ENCODE data around the gene CES3. TPM values are rescaled to one million over a fixed set of nuclear protein-coding genes. Genes with fewer than 3 reads are reported as not detected.

Gene CES3
- total and polyA plus RNA-seq, 2 experiments from 2014 or later: 6.4 to 12.8 TPM

DNA sequence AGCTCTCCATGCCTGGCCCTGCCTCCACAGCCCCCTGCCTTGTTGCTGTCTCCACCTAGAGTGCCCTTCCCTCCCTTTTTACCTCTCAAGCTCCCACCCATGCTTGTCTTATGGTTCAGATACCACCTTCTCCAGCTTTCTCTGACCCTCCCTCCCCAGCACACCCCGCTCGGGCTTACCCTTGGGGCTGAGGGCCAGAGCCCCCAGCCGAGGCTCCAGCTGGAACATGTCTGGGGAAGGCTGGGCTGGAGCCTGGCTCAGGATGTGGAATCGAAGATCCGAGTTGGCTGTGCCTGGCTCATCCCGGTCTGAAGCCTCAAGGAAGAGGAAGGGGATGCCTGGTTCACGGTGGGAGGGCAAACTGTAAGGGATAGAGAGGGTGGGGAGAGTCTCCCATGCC lies 46.0 kb upstream of the CES3 start:
- Histone ChIP-seq H3K27ac (no peak overlapping the region), H3K4me1 (ENCODE audit: low read depth) (peaks cover 13% of the 10 kb centered on the region), H3K36me3 (no peaks in the 10 kb centered on the region), H3K9me3 (ENCODE audit: low read depth) (no peaks in the 10 kb centered on the region), H3K4me3 (no peak overlapping the region), H3K27me3 (no peaks in the 10 kb centered on the region)
- no peak for DNase-seq (ENCODE audit: low read depth in 1 of 2, low spot score in 1 of 2)
- TF ChIP-seq, protein P1, sequence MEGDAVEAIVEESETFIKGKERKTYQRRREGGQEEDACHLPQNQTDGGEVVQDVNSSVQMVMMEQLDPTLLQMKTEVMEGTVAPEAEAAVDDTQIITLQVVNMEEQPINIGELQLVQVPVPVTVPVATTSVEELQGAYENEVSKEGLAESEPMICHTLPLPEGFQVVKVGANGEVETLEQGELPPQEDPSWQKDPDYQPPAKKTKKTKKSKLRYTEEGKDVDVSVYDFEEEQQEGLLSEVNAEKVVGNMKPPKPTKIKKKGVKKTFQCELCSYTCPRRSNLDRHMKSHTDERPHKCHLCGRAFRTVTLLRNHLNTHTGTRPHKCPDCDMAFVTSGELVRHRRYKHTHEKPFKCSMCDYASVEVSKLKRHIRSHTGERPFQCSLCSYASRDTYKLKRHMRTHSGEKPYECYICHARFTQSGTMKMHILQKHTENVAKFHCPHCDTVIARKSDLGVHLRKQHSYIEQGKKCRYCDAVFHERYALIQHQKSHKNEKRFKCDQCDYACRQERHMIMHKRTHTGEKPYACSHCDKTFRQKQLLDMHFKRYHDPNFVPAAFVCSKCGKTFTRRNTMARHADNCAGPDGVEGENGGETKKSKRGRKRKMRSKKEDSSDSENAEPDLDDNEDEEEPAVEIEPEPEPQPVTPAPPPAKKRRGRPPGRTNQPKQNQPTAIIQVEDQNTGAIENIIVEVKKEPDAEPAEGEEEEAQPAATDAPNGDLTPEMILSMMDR (IDR thresholded peaks at IDR 0.05; ENCODE audit: low read depth, low read length): no peak

DNA sequence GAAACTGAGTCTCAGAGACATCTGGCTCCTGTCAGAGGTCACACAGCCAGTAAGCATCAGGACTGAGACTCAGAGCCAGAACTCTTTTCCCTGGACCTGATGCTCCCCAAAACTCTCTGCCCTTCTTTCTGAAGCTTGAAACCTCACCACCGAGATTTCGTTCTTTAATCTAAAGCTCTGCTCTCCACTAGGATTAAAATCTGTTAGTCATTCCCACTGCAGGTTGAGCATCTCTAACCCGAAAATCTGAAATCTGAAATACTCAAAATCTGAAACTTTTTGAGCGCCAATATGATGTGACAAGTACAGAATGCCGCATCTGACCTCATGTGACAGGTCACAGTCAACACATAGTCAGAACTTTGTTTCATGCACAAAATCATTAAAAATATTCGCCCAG lies 44.5 kb upstream of the CES3 start:
- DNase-seq (ENCODE audit: low read depth in 1 of 2, low spot score in 1 of 2): no peak
- Histone ChIP-seq H3K27ac (no peak overlapping the region), H3K27me3 (no peaks in the 10 kb centered on the region), H3K4me1 (ENCODE audit: low read depth) (peaks cover 19% of the 10 kb centered on the region), H3K4me3 (no peak overlapping the region), H3K9me3 (ENCODE audit: low read depth) (no peaks in the 10 kb centered on the region), H3K36me3 (no peaks in the 10 kb centered on the region)
- TF ChIP-seq, protein P1 (IDR thresholded peaks at IDR 0.05; ENCODE audit: low read depth, low read length): no peak

DNA sequence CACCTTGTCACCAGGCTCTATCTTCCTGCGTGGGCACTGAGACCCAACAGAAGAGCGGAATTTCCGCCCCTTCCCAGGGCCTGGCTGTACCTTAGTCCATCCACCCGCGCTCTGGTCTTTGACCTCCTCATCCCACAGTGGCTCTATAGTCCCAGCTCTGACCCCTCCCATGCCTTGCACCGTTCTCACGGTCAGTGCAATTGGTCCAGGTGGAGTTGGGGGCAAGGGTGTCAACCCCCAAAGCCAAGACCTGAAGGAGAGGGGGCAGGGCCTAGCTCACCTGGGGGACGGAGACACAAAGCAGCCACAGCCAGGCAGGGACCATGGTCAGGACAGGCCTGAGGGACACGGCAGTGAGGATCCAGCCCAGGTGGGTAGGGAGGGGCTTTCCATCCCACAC lies 43.3 kb upstream of the CES3 start:
- Histone ChIP-seq H3K4me3 (no peak overlapping the region), H3K9me3 (ENCODE audit: low read depth) (no peaks in the 10 kb centered on the region), H3K36me3 (no peaks in the 10 kb centered on the region), H3K27ac (no peak overlapping the region), H3K27me3 (no peaks in the 10 kb centered on the region), H3K4me1 (ENCODE audit: low read depth) (peaks cover 19% of the 10 kb centered on the region)
- TF ChIP-seq, protein P1 (IDR thresholded peaks at IDR 0.05; ENCODE audit: low read depth, low read length): no peak
- DNase-seq (ENCODE audit: low read depth in 1 of 2, low spot score in 1 of 2): no peak

DNA sequence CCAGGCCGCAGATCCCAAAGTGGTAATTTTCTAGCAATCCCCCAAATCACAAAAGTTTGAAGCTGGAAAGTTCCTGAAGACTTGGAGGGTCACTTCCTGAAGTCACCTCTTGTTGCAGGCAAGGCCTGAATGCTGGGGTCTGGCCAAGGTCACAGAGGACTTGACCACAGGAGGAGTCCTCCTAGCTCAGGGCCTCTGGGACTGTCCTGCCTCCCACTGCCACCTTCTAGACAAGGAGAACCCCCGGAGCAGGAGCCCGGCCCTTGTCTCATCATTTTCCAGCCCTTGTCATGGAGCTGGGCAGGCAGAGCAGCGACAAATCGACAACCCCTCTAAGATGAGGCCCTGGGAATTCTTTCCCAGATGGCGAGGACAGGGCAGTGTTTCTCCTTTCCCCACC lies 42.7 kb upstream of the CES3 start:
- no peaks in the 10 kb centered on the region for H3K27me3 ChIP-seq
- TF ChIP-seq, protein P1 (IDR thresholded peaks at IDR 0.05; ENCODE audit: low read depth, low read length): no peak
- no peaks in the 10 kb centered on the region for H3K9me3 ChIP-seq (ENCODE audit: low read depth)
- DNase-seq (ENCODE audit: low read depth in 1 of 2, low spot score in 1 of 2): no peak
- H3K4me3 ChIP-seq: no peak overlapping the region
- H3K27ac ChIP-seq: no peak overlapping the region
- H3K36me3 ChIP-seq: no peaks in the 10 kb centered on the region
- peaks cover 23% of the 10 kb centered on the region for H3K4me1 ChIP-seq (ENCODE audit: low read depth)

DNA sequence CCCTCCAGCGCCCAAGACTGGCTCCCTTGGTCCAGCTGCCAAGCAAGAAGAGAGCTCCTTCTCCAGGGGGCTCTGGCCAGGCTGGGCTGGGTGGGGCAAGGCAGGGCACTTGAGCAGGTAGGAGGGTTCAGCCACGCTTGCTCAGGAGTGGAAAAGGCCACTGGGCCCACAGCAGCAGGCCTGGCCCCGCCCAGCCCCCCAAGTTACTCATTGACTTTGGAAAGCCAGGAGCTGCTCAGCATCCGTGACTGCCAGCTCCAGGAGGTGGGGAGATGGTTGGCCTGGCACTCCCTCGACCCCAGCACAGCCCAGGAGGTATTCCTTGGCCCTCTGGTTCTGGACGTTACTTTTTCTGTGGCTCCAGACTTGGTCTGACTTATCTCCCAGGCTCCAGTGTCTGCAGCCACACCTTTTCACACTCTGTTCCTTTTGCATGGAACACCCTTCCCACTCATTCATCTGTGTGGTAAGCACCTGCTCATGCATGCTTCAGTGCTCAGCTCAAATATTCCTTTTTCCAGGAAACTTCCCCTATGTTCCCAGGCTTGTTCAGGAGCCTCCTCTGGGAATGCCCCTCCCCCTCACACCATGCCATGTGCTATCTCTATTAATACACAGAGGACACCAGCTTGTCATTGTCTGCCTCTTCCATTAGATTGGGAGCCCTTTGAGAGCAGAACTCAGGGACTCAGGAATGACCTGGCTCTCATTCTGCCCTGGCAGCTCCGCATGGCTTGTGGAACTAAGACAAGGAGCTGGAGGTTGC lies 42.1 kb upstream of the CES3 start, which contains the start of gene CDH16:
CDH16 (minus strand) TSS at position 83 of the 766 bp plus-strand sequence. CDS start 820 bp downstream, outside the sequence.
- Histone ChIP-seq H3K27ac (peak within 1 kb of the TSS; percentile 61), H3K4me1 (ENCODE audit: low read depth) (peaks cover 30% of the 10 kb centered on the region), H3K4me3 (no peak within 1 kb of the TSS), H3K36me3 (no peaks in the 10 kb centered on the region), H3K9me3 (ENCODE audit: low read depth) (no peaks in the 10 kb centered on the region), H3K27me3 (no peaks in the 10 kb centered on the region)
- TF ChIP-seq, protein P1 (IDR thresholded peaks at IDR 0.05; ENCODE audit: low read depth, low read length): no peak
- DNase-seq (ENCODE audit: low read depth in 1 of 2, low spot score in 1 of 2): no peak

Measured in cardiac muscle cell (in vitro differentiated cells and primary cell).